CD14-positive monocyte (primary cell): ENCODE results near the gene C3orf49. TPM values are rescaled to one million over a fixed set of nuclear protein-coding genes. Genes with fewer than 3 reads are reported as not detected.

Experiments
- DNase-seq, 3 donors: peaks; one replicate each; pipeline ENCODE4 v3.0.0-alpha.2; 2011 to 2022
- H2AFZ ChIP-seq: 2 replicates; pipeline ENCODE4 v1.6.0; 2012; ENCODE audit warnings: mild to moderate bottlenecking, low read depth, low read length, inconsistent platforms; ENCODE audit not compliant: insufficient read depth, poor library complexity, severe bottlenecking
- H3K27ac ChIP-seq, 2 donors: 1 replicate in 1 of 2; 2 replicates in 1 of 2; pipeline ENCODE4 v1.5.1; 2012 to 2013; ENCODE audit warnings: low read length in 2 of 2, control low read depth in 1 of 2, inconsistent platforms in 1 of 2, low read depth in 1 of 2, mild to moderate bottlenecking in 1 of 2
- H3K27me3 ChIP-seq, 2 donors: one replicate each; pipeline versions ENCODE4 v1.6.0 to v1.6.1; 2011 to 2013; ENCODE audit warnings: low read length in 2 of 2; ENCODE audit not compliant: control insufficient read depth in 2 of 2, insufficient read depth in 2 of 2
- H3K36me3 ChIP-seq, 2 donors: replicated peaks in 1 of 2; 1 replicate in 1 of 2; 2 replicates in 1 of 2; pipeline versions ENCODE4 v1.5.1 to v1.6.1; 2012 to 2013; ENCODE audit warnings: low read length in 2 of 2, control low read depth in 1 of 2, inconsistent platforms in 1 of 2, mild to moderate bottlenecking in 1 of 2; ENCODE audit not compliant: insufficient read depth in 2 of 2, control insufficient read depth in 1 of 2
- H3K4me1 ChIP-seq, 2 donors: 1 replicate in 1 of 2; 2 replicates in 1 of 2; pipeline versions ENCODE4 v1.5.1 to v1.6.1; 2012 to 2013; ENCODE audit warnings: low read length in 2 of 2, control low read depth in 1 of 2, inconsistent platforms in 1 of 2, mild to moderate bottlenecking in 1 of 2, moderate library complexity in 1 of 2; ENCODE audit not compliant: insufficient read depth in 2 of 2, control insufficient read depth in 1 of 2
- H3K4me2 ChIP-seq: replicated peaks from 2 replicates; pipeline ENCODE3; 2012; ENCODE audit warnings: low read length, moderate library complexity, mild to moderate bottlenecking; ENCODE audit not compliant: poor library complexity, severe bottlenecking; ENCODE audit errors: extremely low read depth
- H3K4me3 ChIP-seq, 3 experiments: fragments of 200-600 bp in 1 of 3; sonication (generic) in 1 of 3; replicated peaks in 1 of 3; 1 replicate in 2 of 3; 2 replicates in 1 of 3; pipeline ENCODE4 v1.5.1; 2011 to 2013; ENCODE audit warnings: low read length in 3 of 3, mild to moderate bottlenecking in 3 of 3, control low read depth in 2 of 3, low read depth in 2 of 3, inconsistent platforms in 1 of 3, moderate library complexity in 1 of 3
- H3K79me2 ChIP-seq: 2 replicates; pipeline ENCODE4 v1.6.0; 2012; ENCODE audit warnings: mild to moderate bottlenecking, control low read depth, inconsistent platforms, low read length, moderate library complexity; ENCODE audit not compliant: insufficient read depth
- H3K9ac ChIP-seq: 2 replicates; pipeline ENCODE4 v1.6.0; 2017; ENCODE audit warnings: low read length, mild to moderate bottlenecking; ENCODE audit not compliant: insufficient read depth, poor library complexity, severe bottlenecking
- H3K9me3 ChIP-seq, 2 donors: replicated peaks in 1 of 2; 1 replicate in 1 of 2; 2 replicates in 1 of 2; pipeline versions ENCODE4 v1.5.1 to v1.6.1; 2012 to 2013; ENCODE audit warnings: low read length in 2 of 2, control low read depth in 1 of 2; ENCODE audit not compliant: control insufficient read depth in 1 of 2, insufficient read depth in 1 of 2
- H4K20me1 ChIP-seq: 2 replicates; pipeline ENCODE4 v1.6.0; 2012; ENCODE audit warnings: mild to moderate bottlenecking, low read length, control low read depth, moderate library complexity; ENCODE audit not compliant: insufficient read depth
- H3K27ac Mint-ChIP-seq, 7 donors: one replicate each; pipeline ENCODE4 v1.8.0; 2020; ENCODE audit warnings: mild to moderate bottlenecking in 7 of 7, mixed read lengths in 7 of 7, moderate library complexity in 6 of 7, inconsistent platforms in 2 of 7
- H3K27me3 Mint-ChIP-seq, 3 donors: one replicate each; pipeline ENCODE4 v1.8.0; 2021 to 2022; ENCODE audit warnings: low read depth in 3 of 3, mild to moderate bottlenecking in 3 of 3, mixed read lengths in 3 of 3, moderate library complexity in 3 of 3, inconsistent platforms in 1 of 3
- H3K36me3 Mint-ChIP-seq, 2 donors: one replicate each; pipeline ENCODE4 v1.8.0; 2020; ENCODE audit warnings: mixed read lengths in 2 of 2, inconsistent platforms in 1 of 2, mild to moderate bottlenecking in 1 of 2
- H3K4me1 Mint-ChIP-seq: one replicate; pipeline ENCODE4 v1.8.0; 2020; ENCODE audit warnings: mild to moderate bottlenecking, mixed read lengths
- H3K4me3 Mint-ChIP-seq, 2 donors: one replicate each; pipeline ENCODE4 v1.8.0; 2020; ENCODE audit warnings: mild to moderate bottlenecking in 2 of 2, mixed read lengths in 2 of 2, moderate library complexity in 1 of 2
- H3K9me3 Mint-ChIP-seq, 7 donors: one replicate each; pipeline ENCODE4 v1.8.0; 2020 to 2022; ENCODE audit warnings: mixed read lengths in 7 of 7, mild to moderate bottlenecking in 6 of 7, moderate library complexity in 6 of 7, inconsistent platforms in 2 of 7
- WGBS: methylation state at CpG from one replicate; pipeline ENCODE4 v1.1.5; 2013; ENCODE audit warnings: missing lambda C conversion rate; ENCODE audit not compliant: insufficient coverage; 5-methylcytosine and 5-hydroxymethylcytosine counted together
- intact Hi-C, 2 donors: fragments of 100-400 bp; cut with micrococcal nuclease; formaldehyde crosslinking; loops; one replicate each; pipeline versions ENCODE4 v1.15.0 to v1.15.1; 2023
- polyA plus RNA-seq, 3 donors: library from polyadenylated mRNA; depleted of rRNA in 1 of 3; unstranded in 2 of 3; stranded (reverse) in 1 of 3; fragments of 300-500 nt in 2 of 3; fragments of >200 nt in 1 of 3; fragmentation: Illumina TruSeq in 2 of 3; gene quantifications; 1 replicate in 2 of 3; 2 replicates in 1 of 3; pipeline ENCODE4 v1.2.3, GENCODE V29; 2012 to 2021
- TF ChIP-seq, protein P1 (sequence below): fragments of 200-600 bp; IDR thresholded peaks from one replicate; pipeline ENCODE4 v1.8.0; 2022; ENCODE audit warnings: antibody characterized with exemption, mild to moderate bottlenecking

Gene C3orf49
- polyA plus RNA-seq, 3 donors, result not detected

- TF ChIP-seq, protein P1, sequence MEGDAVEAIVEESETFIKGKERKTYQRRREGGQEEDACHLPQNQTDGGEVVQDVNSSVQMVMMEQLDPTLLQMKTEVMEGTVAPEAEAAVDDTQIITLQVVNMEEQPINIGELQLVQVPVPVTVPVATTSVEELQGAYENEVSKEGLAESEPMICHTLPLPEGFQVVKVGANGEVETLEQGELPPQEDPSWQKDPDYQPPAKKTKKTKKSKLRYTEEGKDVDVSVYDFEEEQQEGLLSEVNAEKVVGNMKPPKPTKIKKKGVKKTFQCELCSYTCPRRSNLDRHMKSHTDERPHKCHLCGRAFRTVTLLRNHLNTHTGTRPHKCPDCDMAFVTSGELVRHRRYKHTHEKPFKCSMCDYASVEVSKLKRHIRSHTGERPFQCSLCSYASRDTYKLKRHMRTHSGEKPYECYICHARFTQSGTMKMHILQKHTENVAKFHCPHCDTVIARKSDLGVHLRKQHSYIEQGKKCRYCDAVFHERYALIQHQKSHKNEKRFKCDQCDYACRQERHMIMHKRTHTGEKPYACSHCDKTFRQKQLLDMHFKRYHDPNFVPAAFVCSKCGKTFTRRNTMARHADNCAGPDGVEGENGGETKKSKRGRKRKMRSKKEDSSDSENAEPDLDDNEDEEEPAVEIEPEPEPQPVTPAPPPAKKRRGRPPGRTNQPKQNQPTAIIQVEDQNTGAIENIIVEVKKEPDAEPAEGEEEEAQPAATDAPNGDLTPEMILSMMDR, result no peak
- no peak overlapping the region for H3K27ac ChIP-seq
- no peak for DNase-seq
- no peak overlapping the region for H3K27ac Mint-ChIP-seq
- H3K4me2 ChIP-seq, result no peak overlapping the region
- no peak overlapping the region for H3K9ac ChIP-seq
- H4K20me1 ChIP-seq, result peaks cover 99% of the 10 kb centered on the region
- peaks cover 0 to 2% (median 0%) of the 10 kb centered on the region in 3 donors for H3K27me3 Mint-ChIP-seq
- H3K36me3 Mint-ChIP-seq, result peaks cover 5 to 16% of the 10 kb centered on the region in 2 donors
- H3K36me3 ChIP-seq, result peaks cover 0 to 10% of the 10 kb centered on the region in 2 donors
- no peak overlapping the region for H3K4me3 ChIP-seq
- intact Hi-C loops, result loop anchor here in 1 of 2 donors (5.0 kb wide), 1 partner anchor 36 kb away; the partner anchor contains the start of gene SCAANT1
- H3K79me2 ChIP-seq, result peaks cover 99% of the 10 kb centered on the region
- H3K9me3 ChIP-seq, result no peaks in the 10 kb centered on the region
- H3K9me3 Mint-ChIP-seq, result no peaks in the 10 kb centered on the region
- H2AFZ ChIP-seq, result no peak overlapping the region
- no peaks in the 10 kb centered on the region for H3K27me3 ChIP-seq
- no peak overlapping the region for H3K4me3 Mint-ChIP-seq
- H3K4me1 Mint-ChIP-seq, result peaks cover 23% of the 10 kb centered on the region
- no CpG with 5 or more reads among the region's 3 CpGs for WGBS
- peaks cover 7 to 9% of the 10 kb centered on the region in 2 donors for H3K4me1 ChIP-seq
Measured at GRCh38 chr3:63876260-63876659, 57.2 kb downstream of the C3orf49 start.

DNA sequence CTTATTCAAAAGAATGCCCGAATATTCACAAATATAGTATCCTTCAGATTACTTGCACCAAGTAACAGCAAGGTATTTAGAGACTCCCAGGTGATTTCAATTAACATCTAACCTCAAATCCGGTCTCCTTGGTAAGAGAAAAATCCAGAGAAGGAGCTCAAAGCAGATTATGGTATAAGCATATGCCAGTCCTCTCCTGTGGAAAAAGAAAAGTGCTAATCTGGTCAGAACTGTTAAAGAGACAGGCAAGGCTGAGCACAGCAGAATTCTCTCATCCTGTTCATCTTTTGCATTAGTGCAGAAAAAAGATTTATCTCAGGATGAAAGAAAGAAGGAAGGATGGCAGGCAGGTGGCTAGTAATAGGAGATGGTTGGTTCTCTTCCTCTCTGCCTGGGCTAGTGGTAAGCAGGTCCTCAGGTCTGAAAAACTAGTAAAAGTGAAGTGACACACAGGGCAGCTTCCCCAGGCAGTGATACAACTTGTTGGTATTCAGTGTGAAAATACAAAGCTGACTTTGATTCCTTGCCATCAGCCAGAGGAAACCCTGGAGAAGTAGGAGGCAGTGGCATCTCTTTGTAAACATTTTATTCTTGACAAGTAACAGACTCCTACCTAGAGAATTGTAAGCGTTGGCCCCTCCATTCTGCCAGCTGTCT lies 58.8 kb downstream of the C3orf49 start:
- Histone ChIP-seq H3K4me1 (peaks cover 7 to 9% of the 10 kb centered on the region in 2 donors), H2AFZ (no peak overlapping the region), H3K9ac (no peak overlapping the region), H3K27ac (peak overlapping the region in 1 of 2 donors; percentile 22), H3K27me3 (no peaks in the 10 kb centered on the region), H3K36me3 (peaks cover 0 to 10% of the 10 kb centered on the region in 2 donors), H3K4me3 (no peak overlapping the region), H4K20me1 (peaks cover 100% of the 10 kb centered on the region), H3K9me3 (no peaks in the 10 kb centered on the region), H3K79me2 (peaks cover 99% of the 10 kb centered on the region), H3K4me2 (no peak overlapping the region)
- no CpG with 5 or more reads among the region's 3 CpGs for WGBS
- Mint-ChIP-seq H3K4me1 (peaks cover 23% of the 10 kb centered on the region), H3K9me3 (no peaks in the 10 kb centered on the region), H3K36me3 (peaks cover 2 to 18% of the 10 kb centered on the region in 2 donors), H3K27ac (peak overlapping the region in 2 of 7 donors; percentile 22 to 44), H3K4me3 (no peak overlapping the region), H3K27me3 (peaks cover 0 to 2% (median 0%) of the 10 kb centered on the region in 3 donors)
- TF ChIP-seq, protein P1, result no peak
- no peak for DNase-seq
- intact Hi-C loops, result loop anchor here in 1 of 2 donors (5.0 kb wide), 1 partner anchor 34 kb away; the partner anchor contains the start of gene SCAANT1
